ENCODE data around the gene SPOPL. TPM values are rescaled to one million over a fixed set of nuclear protein-coding genes. Genes with fewer than 3 reads are reported as not detected.
"Not testable (repeated sequence)": the region's sequence is repeated elsewhere in the genome, so short reads cannot be mapped to it uniquely, and the experiment has no call there.

SPOPL gene
- 10 to 100 TPM; 12.1 to 17.3 TPM for total RNA-seq

- peaks cover 6 to 9% of the 10 kb centered on the region in 2 donors for H3K36me3 Mint-ChIP-seq (ENCODE audit: insufficient read depth in 2 of 2)
- DNase-seq: peak; percentile 87 to 91
- peak within 1 kb of the TSS; percentile 98 for H3K27ac Mint-ChIP-seq
- ATAC-seq (replicated peaks in 1 of 2): peak; percentile 85 to 88
- no peaks in the 10 kb centered on the region for H3K9me3 Mint-ChIP-seq
- H3K4me1 Mint-ChIP-seq (ENCODE audit: low read depth): peaks cover 43% of the 10 kb centered on the region
- peak within 1 kb of the TSS; percentile 96 to 98 for H3K4me3 Mint-ChIP-seq
- no peaks in the 10 kb centered on the region for H3K27me3 Mint-ChIP-seq (ENCODE audit: low read depth)
Measured at GRCh38 chr2:138501425-138502254, at the start of gene SPOPL. SPOPL (plus strand) TSS chr2:138501770; CDS start chr2:138550217, 48,447 bp downstream.

GRCh38 chr2:138452324-138452723 is 49.2 kb upstream of the SPOPL start:
- no peak for ATAC-seq (replicated peaks in 1 of 2)
- Mint-ChIP-seq H3K27me3 (ENCODE audit: low read depth) (peaks cover 12% of the 10 kb centered on the region), H3K4me1 (ENCODE audit: low read depth) (no peaks in the 10 kb centered on the region), H3K27ac (no peak overlapping the region), H3K36me3 (ENCODE audit: insufficient read depth in 2 of 2) (peaks cover 0 to 2% of the 10 kb centered on the region in 2 donors), H3K4me3 (no peak overlapping the region), H3K9me3 (peaks cover 0 to 2% of the 10 kb centered on the region in 2 donors)
- DNase-seq: no peak

- ATAC-seq (replicated peaks in 1 of 2) (no peak), DNase-seq (no peak)
- no peak overlapping the region for H3K27ac Mint-ChIP-seq
- peaks cover 0 to 4% of the 10 kb centered on the region in 2 donors for H3K9me3 Mint-ChIP-seq
- no peaks in the 10 kb centered on the region for H3K4me1 Mint-ChIP-seq (ENCODE audit: low read depth)
- no peak overlapping the region for H3K4me3 Mint-ChIP-seq
- peaks cover 6% of the 10 kb centered on the region for H3K27me3 Mint-ChIP-seq (ENCODE audit: low read depth)
- peaks cover 1 to 2% of the 10 kb centered on the region in 2 donors for H3K36me3 Mint-ChIP-seq (ENCODE audit: insufficient read depth in 2 of 2)
Measured at GRCh38 chr2:138453815-138454214, 47.8 kb upstream of the SPOPL start.

DNA sequence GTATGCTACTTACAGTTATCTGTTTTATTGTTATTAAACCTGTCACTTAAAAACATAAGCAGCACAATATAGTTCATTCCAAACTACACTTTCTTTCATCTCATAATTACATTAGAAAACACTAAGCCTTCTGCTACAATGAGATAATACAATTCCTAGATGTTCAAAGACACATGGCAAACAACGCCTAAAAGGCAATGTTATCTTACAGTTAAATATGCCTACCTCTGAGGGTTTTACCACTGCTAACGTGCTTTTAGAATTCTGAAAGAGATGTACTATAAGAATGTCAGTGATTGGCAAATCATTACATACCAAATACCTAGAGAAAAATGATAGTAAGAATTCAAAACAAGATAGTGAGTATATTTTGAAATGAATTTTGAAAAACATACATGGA is 46.8 kb upstream of the SPOPL start:
- Mint-ChIP-seq H3K4me1 (ENCODE audit: low read depth) (no peaks in the 10 kb centered on the region), H3K27ac (no peak overlapping the region), H3K4me3 (no peak overlapping the region), H3K9me3 (peaks cover 2 to 8% of the 10 kb centered on the region in 2 donors), H3K36me3 (ENCODE audit: insufficient read depth in 2 of 2) (peaks cover 2 to 7% of the 10 kb centered on the region in 2 donors), H3K27me3 (ENCODE audit: low read depth) (peaks cover 6% of the 10 kb centered on the region)
- DNase-seq (no peak), ATAC-seq (replicated peaks in 1 of 2) (no peak)

DNA sequence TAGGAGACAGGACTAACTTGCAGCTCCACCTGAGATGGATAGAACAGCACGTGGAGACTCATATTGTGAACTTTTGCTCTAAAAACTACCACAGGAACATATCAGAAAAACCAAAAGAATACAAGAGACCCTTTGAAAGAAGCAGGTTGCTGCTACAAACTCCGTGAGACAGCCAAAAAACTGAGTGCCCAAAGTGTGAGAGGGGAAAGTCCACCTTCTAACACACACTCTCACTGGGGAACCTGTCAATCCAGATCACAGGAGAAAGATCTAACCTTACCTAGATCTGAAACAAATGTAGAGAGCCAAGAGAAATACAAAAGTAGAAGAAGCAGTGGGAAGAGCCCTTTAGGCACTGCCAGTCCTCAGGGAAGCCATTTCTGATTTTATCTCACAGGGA is 46.3 kb upstream of the SPOPL start:
- Mint-ChIP-seq H3K27ac (no peak overlapping the region), H3K27me3 (ENCODE audit: low read depth) (peaks cover 6% of the 10 kb centered on the region), H3K4me3 (no peak overlapping the region), H3K36me3 (ENCODE audit: insufficient read depth in 2 of 2) (peaks cover 2 to 7% of the 10 kb centered on the region in 2 donors), H3K9me3 (peaks cover 5 to 13% of the 10 kb centered on the region in 2 donors), H3K4me1 (ENCODE audit: low read depth) (no peaks in the 10 kb centered on the region)
- ATAC-seq (replicated peaks in 1 of 2) (no peak), DNase-seq (no peak)

- Mint-ChIP-seq H3K9me3 (peaks cover 7 to 14% of the 10 kb centered on the region in 2 donors), H3K27me3 (ENCODE audit: low read depth) (peaks cover 6% of the 10 kb centered on the region), H3K4me1 (ENCODE audit: low read depth) (no peaks in the 10 kb centered on the region), H3K27ac (no peak overlapping the region), H3K4me3 (no peak overlapping the region), H3K36me3 (ENCODE audit: insufficient read depth in 2 of 2) (peaks cover 2 to 7% of the 10 kb centered on the region in 2 donors)
- DNase-seq (no peak), ATAC-seq (replicated peaks in 1 of 2) (no peak)
Measured at GRCh38 chr2:138455691-138456090, 45.9 kb upstream of the SPOPL start.

GRCh38 chr2:138462689-138463088 is 38.9 kb upstream of the SPOPL start:
- Mint-ChIP-seq H3K9me3 (peaks cover 19 to 22% of the 10 kb centered on the region in 2 donors), H3K36me3 (ENCODE audit: insufficient read depth in 2 of 2) (peaks cover 8 to 12% of the 10 kb centered on the region in 2 donors)
- H3K27ac Mint-ChIP-seq; H3K4me3 Mint-ChIP-seq; ATAC-seq (replicated peaks in 1 of 2); H3K4me1 Mint-ChIP-seq (ENCODE audit: low read depth); H3K27me3 Mint-ChIP-seq (ENCODE audit: low read depth); DNase-seq: not testable (repeated sequence)

DNA sequence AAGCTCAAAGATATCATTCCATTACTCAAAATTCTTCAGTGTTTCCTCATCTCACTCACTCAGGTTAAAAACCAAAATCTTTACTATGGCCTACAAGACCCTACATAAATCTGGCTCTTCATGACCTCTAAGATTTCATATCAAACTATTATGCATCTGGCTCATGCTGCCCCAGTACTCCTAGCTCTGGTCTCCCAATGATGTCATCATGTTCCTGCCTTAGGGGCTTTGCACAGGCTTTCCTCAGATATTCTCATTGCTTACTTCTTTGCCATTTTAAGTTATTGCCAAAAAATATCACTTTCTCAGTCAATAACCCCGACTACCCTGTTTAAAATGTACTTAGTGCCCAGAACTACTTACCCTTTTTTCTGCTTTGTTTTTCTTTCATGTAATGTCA is 33.0 kb upstream of the SPOPL start:
- Mint-ChIP-seq H3K36me3 (ENCODE audit: insufficient read depth in 2 of 2) (no peaks in the 10 kb centered on the region), H3K4me1 (ENCODE audit: low read depth) (no peaks in the 10 kb centered on the region), H3K4me3 (no peak overlapping the region), H3K27ac (no peak overlapping the region), H3K9me3 (peaks cover 2 to 5% of the 10 kb centered on the region in 2 donors), H3K27me3 (ENCODE audit: low read depth) (no peaks in the 10 kb centered on the region)
- ATAC-seq (replicated peaks in 1 of 2): no peak
- no peak for DNase-seq

- no peak for ATAC-seq (replicated peaks in 1 of 2)
Measured at GRCh38 chr2:138469411-138469810, 32.2 kb upstream of the SPOPL start.

DNA sequence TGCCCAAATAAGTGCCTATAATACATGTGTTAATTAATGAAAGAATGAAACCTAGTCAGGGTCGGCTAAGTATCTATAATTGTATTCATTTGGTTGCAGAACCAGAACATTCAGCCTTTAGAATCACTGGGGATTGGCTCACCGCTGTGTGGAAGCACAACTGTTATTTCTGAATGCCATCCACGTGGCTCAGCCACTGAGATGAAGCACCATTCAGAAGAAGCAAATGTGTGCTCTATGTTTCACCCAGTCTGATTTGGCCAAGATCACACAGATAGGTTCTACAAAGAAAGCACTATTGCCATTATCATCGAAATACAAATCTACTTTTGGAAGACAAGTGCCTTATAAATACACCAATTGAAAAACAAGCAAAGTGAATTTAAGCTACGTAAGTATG is 30.6 kb upstream of the SPOPL start:
- ATAC-seq (replicated peaks in 1 of 2) (no peak), DNase-seq (no peak)
- Mint-ChIP-seq H3K27ac (no peak overlapping the region), H3K4me3 (no peak overlapping the region), H3K4me1 (ENCODE audit: low read depth) (no peaks in the 10 kb centered on the region), H3K9me3 (peaks cover 0 to 3% of the 10 kb centered on the region in 2 donors), H3K27me3 (ENCODE audit: low read depth) (peaks cover 5% of the 10 kb centered on the region), H3K36me3 (ENCODE audit: insufficient read depth in 2 of 2) (no peaks in the 10 kb centered on the region)

More at GRCh38 chr2:138469411-138469810, 32.2 kb upstream of the SPOPL start:
- Mint-ChIP-seq H3K4me3 (no peak overlapping the region), H3K9me3 (peaks cover 0 to 3% of the 10 kb centered on the region in 2 donors), H3K4me1 (ENCODE audit: low read depth) (no peaks in the 10 kb centered on the region), H3K27me3 (ENCODE audit: low read depth) (no peaks in the 10 kb centered on the region), H3K27ac (no peak overlapping the region), H3K36me3 (ENCODE audit: insufficient read depth in 2 of 2) (no peaks in the 10 kb centered on the region)
- no peak for DNase-seq

DNA sequence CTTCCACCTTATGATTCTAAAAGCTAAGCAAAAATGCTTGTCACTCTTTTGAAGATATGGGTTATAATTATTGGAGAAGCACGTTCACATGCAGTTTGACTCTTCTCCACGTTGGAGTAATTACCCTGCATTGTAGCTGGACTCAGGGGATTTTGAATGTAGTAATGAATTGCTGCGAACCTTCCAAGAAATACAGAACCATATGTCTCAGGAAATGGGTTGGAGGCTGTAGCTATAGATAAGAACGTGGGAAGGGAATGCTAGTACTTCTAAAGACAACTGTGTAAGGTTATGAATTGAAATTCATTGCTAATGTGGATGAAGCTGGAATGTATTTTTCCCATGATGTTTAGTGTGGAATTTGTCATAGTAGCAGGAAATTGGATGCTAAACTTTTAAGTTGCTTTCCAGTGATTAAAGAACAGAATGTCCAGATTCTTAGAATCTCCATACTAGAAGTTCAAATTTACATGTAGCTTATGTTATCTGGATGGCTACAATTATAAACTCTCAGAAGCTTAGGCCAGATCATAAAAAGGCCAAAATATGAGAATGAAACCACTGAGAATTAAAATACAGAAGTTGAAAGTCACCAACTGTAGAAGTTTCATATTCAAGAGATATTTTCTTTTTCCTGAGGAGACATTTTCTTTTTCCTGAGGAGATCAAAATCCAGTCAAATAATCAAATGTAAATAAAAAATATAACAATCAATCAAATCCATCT is 27.3 kb upstream of the SPOPL start:
- no peaks in the 10 kb centered on the region for H3K36me3 Mint-ChIP-seq (ENCODE audit: insufficient read depth in 2 of 2)
- H3K4me1 Mint-ChIP-seq (ENCODE audit: low read depth): no peaks in the 10 kb centered on the region
- no peak overlapping the region for H3K4me3 Mint-ChIP-seq
- H3K9me3 Mint-ChIP-seq: no peaks in the 10 kb centered on the region
- H3K27ac Mint-ChIP-seq: no peak overlapping the region
- ATAC-seq (replicated peaks in 1 of 2): no peak
- H3K27me3 Mint-ChIP-seq (ENCODE audit: low read depth): peaks cover 5% of the 10 kb centered on the region
- DNase-seq: no peak

DNA sequence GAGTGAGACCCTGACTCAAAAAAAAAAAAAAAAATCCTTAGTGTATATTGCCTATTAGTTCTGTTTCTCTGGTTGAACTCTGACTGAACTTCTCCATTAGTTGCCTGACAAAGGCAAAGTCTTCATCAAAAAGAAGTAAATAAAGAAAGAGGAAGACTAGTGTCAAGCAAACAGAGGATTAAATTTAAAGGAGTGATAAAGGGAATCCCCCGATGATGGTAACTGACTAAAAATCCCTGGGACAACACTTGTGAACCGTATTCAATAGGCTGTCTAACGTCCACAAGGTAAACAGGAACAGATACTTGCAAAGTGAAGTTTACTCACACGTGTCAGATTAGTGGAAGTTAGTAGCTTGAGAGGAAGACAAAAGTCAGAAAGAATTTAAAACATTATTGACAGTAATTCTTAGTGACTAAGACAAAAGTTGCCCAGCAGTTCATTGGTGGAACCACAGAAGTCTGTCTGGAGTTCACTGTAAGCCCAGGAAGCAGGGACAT is 26.2 kb upstream of the SPOPL start:
- H3K4me3 Mint-ChIP-seq: no peak overlapping the region
- no peaks in the 10 kb centered on the region for H3K36me3 Mint-ChIP-seq (ENCODE audit: insufficient read depth in 2 of 2)
- ATAC-seq (replicated peaks in 1 of 2) (no peak), DNase-seq (no peak)
- no peak overlapping the region for H3K27ac Mint-ChIP-seq
- no peaks in the 10 kb centered on the region for H3K4me1 Mint-ChIP-seq (ENCODE audit: low read depth)
- peaks cover 5% of the 10 kb centered on the region for H3K27me3 Mint-ChIP-seq (ENCODE audit: low read depth)
- H3K9me3 Mint-ChIP-seq: no peaks in the 10 kb centered on the region

- DNase-seq: no peak
- no peaks in the 10 kb centered on the region for H3K36me3 Mint-ChIP-seq (ENCODE audit: insufficient read depth in 2 of 2)
- H3K27me3 Mint-ChIP-seq (ENCODE audit: low read depth): peaks cover 5% of the 10 kb centered on the region
Measured at GRCh38 chr2:138476186-138476585, 25.4 kb upstream of the SPOPL start.

More at GRCh38 chr2:138476186-138476585, 25.4 kb upstream of the SPOPL start:
- Mint-ChIP-seq H3K4me3 (no peak overlapping the region), H3K9me3 (peaks cover 0 to 2% of the 10 kb centered on the region in 2 donors), H3K4me1 (ENCODE audit: low read depth) (no peaks in the 10 kb centered on the region), H3K27ac (no peak overlapping the region)
- ATAC-seq (replicated peaks in 1 of 2): no peak

All from activated T-cell treated with anti-CD3 and anti-CD28 coated beads, Interleukin-2, amount 50 U/mL, for 72 hours (primary cell).